Stimulated activated CD8-positive, alpha-beta memory T cell treated with anti-CD3 and anti-CD28 coated beads, Interleukin-4, amount 100 ng/mL, for 24 hours (primary cell): ENCODE data around the gene SIGLEC1.

Experiments used
- DNase-seq: peaks from one replicate; pipeline ENCODE4 v3.0.0-alpha.2; 2020; ENCODE audit warnings: low read depth

Gene SIGLEC1

DNA sequence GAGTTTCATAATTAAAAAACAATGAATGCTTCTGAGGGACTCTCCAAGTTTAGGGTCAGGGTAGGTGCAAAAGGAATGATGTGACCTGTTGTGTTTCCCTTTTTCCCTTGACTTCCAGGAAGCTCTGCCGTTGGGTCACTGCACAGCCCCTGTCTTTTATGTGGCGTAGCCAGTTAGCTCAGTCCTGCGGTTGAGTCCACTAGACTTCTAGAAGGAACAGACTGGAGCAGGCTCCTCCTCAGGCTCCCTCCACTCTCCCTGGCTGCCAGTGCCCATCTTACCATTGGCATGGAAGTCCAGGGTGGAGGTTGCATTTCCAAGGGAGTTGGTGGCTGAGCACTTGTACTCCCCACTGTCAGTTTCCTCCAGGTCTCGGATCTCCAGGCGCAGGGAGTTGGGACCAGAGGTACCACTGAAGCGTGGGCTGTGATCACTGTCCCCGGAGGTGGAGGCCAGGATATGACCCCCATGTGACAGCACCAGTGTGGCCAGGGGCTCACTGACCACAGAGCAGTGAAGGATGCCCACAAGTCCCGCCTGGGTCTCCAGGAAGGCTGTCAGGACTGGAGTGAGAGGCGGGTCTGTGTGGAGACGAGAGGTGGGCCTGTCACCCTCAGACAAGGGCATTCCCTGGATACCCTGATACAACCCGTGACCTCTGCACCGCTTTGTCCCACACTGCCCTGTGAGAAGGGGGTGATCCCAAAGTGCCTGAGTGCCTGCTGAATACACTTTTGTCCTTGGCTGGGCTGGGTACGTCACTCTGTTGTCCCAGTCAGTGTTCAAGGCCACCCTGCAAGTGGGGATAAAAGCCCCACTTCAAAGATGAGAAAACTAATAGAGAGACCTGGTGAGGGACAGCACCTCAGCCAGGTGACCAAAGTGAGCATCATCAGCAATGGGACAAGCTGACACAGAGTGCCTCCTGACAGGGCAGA is 11.1 kb downstream of the SIGLEC1 start:
- no peak for DNase-seq

GRCh38 chr20:3699037-3699436 is 13.4 kb downstream of the SIGLEC1 start:
- no peak for DNase-seq

- no peak for DNase-seq
These were observed 13.8 kb downstream of the SIGLEC1 start for GRCh38 chr20:3698591-3699001.

DNA sequence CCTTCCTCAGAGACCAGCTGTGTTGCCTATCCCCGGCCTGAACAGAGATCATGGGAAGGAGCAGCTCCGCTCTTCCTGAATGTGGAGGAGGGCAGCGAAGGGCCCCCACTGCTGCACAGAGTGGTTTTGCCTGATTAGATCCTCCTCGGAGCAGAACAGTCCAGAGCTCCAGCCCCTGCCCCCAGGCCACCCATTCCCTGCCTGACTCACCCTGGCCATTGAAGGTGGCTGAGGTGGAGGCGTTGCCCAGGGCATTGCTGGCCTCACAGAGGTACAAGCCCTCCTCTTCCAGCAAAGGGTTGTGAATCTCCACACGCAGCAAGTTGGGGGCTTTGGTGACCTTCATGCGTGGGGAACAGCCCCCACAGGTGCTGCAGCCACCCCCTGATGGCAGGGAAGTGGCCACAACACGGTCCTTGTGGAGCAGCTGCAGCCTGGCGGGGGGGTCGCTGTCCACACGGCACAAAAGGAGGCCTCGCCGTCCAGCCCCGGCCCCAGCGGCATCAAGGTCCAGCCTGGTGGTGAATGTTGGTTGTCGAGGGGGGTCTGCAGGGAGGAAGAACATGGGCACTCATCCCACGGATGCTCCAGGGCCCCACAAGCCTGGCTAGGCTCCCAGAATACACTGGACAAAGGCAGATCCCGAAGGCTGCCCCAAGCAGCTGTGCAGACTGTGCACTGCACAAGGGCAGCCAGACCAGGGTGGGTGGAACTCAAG is 14.7 kb downstream of the SIGLEC1 start:
- no peak for DNase-seq

GRCh38 chr20:3696745-3697587 is 15.4 kb downstream of the SIGLEC1 start:
- DNase-seq: no peak

GRCh38 chr20:3696200-3696599 is 16.2 kb downstream of the SIGLEC1 start:
- DNase-seq: no peak

GRCh38 chr20:3694864-3695263 is 17.5 kb downstream of the SIGLEC1 start:
- no peak for DNase-seq

DNA sequence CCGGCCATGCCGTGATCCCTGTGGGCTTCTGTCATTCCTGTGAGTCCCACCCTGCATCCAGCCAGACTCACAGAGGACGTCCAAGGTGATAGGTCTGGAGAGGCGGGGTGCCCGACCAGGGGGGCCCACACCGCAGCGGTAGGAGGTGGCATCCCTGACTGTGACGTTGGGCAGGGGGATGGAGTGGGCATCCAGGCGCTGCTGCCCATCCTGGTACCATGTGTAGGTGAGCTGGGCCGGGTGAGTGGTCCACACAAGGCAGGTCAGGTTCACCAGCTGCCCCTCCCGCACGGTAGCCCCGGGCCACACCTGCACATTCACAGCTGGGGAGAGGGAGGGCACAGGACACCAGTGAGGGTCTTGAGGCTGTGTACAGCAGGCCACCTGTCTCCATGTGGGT is 19.0 kb downstream of the SIGLEC1 start:
- DNase-seq: no peak

- DNase-seq: no peak
These were observed 19.6 kb downstream of the SIGLEC1 start for GRCh38 chr20:3692706-3693294.

GRCh38 chr20:3691897-3692296 is 20.5 kb downstream of the SIGLEC1 start:
- no peak for DNase-seq

GRCh38 chr20:3691306-3691705 is 21.1 kb downstream of the SIGLEC1 start:
- DNase-seq: no peak

GRCh38 chr20:3690413-3690812 is 22.0 kb downstream of the SIGLEC1 start:
- no peak for DNase-seq

- no peak for DNase-seq
These were observed 22.4 kb downstream of the SIGLEC1 start for GRCh38 chr20:3689978-3690377.

GRCh38 chr20:3687655-3688054 is 24.7 kb downstream of the SIGLEC1 start:
- no peak for DNase-seq

GRCh38 chr20:3686867-3687321 is 25.5 kb downstream of the SIGLEC1 start:
- no peak for DNase-seq

- DNase-seq: no peak
These were observed 26.0 kb downstream of the SIGLEC1 start for GRCh38 chr20:3686421-3686820.

DNA sequence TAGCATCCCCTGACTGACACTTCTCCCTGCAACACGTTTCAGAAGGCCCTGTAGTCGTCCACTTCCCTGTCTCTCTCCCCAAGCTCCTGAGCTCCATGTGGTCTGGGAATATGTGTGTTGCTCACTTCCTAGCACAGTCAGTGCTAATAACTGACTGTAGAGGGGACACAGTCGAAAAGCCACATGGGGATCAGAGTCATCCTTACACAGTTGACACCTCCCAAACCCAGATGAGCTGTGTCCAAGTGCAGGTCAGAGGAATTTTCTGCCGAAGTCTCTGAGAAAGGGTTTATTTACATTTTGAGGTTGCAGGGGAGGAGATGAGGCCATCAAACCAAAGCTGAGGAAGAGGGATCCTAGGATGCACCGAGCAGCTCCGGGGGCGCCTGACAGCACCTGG is 27.1 kb downstream of the SIGLEC1 start:
- DNase-seq: no peak

GRCh38 chr20:3681931-3682781 is 30.2 kb downstream of the SIGLEC1 start, which contains the start of gene ADAM33:
Gene ADAM33, minus strand, starts transcription at chr20:3682010. Its CDS starts 6 bp downstream, at chr20:3682004.
- DNase-seq: no peak

GRCh38 chr20:3681352-3681930 is 31.0 kb downstream of the SIGLEC1 start:
- no peak for DNase-seq

DNA sequence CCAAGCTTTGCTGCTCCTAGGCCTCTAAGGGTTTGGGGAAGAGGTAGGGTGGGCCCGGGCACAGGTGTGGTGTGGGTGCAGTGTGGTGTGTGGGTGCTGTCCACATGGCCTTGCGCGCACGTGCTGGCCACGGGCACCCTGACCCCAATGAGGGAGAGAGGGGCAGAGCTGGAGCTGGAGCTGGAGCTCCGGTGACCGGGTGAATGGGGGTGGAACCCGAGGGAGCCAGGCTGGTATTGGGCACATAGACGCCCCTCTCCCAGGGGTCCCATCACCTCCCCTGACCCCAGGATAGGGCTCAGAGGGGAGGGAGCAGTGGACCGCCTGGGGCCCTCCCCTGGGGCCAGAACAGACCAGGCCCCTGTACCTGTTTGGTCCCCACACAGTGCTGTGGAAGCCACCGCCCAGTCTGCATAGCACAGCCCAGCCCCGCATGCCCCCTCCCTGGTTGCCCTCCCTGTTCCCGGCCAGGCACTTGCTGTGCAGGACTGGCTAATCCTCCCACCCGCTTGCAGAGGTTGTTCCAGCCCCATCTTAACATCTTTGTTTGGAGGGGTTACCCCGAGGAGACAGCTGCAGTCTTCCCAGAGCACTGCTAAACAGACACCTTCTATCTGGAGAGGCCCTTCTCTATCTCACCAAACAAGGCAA is 31.6 kb downstream of the SIGLEC1 start:
- DNase-seq: no peak
